MCF 10A (cell line): ENCODE results near the gene WASL. TPM values are rescaled to one million over a fixed set of nuclear protein-coding genes. Genes with fewer than 3 reads are reported as not detected.

Experiments
- BruUV-seq: library from RNA; stranded (reverse); fragments of 400-500 nt; replicated peaks from 2 replicates; lab custom pipeline; 2021; lab: Mats Ljungman, UMichigan
- CTCF ChIA-PET: fragments of 300-600 bp; sonication (Branson Sonifier 250); formaldehyde crosslinking; extraction: SDS; loops from one replicate; lab custom pipeline; 2021; ENCODE audit warnings: antibody characterized with exemption, inconsistent platforms; lab: Yijun Ruan, JAX
- POLR2A ChIA-PET: fragments of 300-600, 350-650 bp; sonication (Branson Sonifier 250); formaldehyde crosslinking; extraction: SDS; loops from one replicate; lab custom pipeline; 2020; ENCODE audit warnings: antibody characterized with exemption, inconsistent platforms; lab: Yijun Ruan, JAX
- DNase-seq: peaks from one replicate; pipeline ENCODE4 v3.0.0-alpha.2; 2018; ENCODE audit not compliant: unreplicated experiment
- H3K27ac Mint-ChIP-seq: one replicate; pipeline ENCODE4 v1.8.0; 2022; ENCODE audit warnings: mild to moderate bottlenecking, low read depth, mixed read lengths; ENCODE audit not compliant: unreplicated experiment
- H3K27me3 Mint-ChIP-seq: one replicate; pipeline ENCODE4 v1.8.0; 2022; ENCODE audit warnings: mixed read lengths; ENCODE audit not compliant: insufficient read depth, unreplicated experiment
- H3K36me3 Mint-ChIP-seq: one replicate; pipeline ENCODE4 v1.8.0; 2022; ENCODE audit warnings: mild to moderate bottlenecking, moderate library complexity, mixed read lengths; ENCODE audit not compliant: insufficient read depth, unreplicated experiment
- H3K4me1 Mint-ChIP-seq: one replicate; pipeline ENCODE4 v1.8.0; 2022; ENCODE audit warnings: mixed read lengths; ENCODE audit not compliant: insufficient read depth, unreplicated experiment
- H3K4me3 Mint-ChIP-seq: one replicate; pipeline ENCODE4 v1.8.0; 2022; ENCODE audit warnings: mild to moderate bottlenecking, moderate library complexity, mixed read lengths; ENCODE audit not compliant: unreplicated experiment
- H3K9me3 Mint-ChIP-seq: one replicate; pipeline ENCODE4 v1.8.0; 2022; ENCODE audit warnings: mixed read lengths; ENCODE audit not compliant: unreplicated experiment
- intact Hi-C: fragments of 100-400 bp; cut with micrococcal nuclease; formaldehyde crosslinking; loops from 2 replicates; pipeline ENCODE4 v1.14.1; 2022
- total RNA-seq: library from RNA; stranded (reverse); gene quantifications from 2 replicates; pipeline ENCODE4 v1.2.3, GENCODE V29; 2022
- TF ChIP-seq, protein P1 (sequence below): fragments of 200-600 bp; IDR thresholded peaks from one replicate; pipeline ENCODE4 v1.8.0; 2022; ENCODE audit warnings: antibody characterized with exemption, mild to moderate bottlenecking; ENCODE audit not compliant: unreplicated experiment

Gene WASL
- total RNA-seq, 1 experiment from 2014 or later: 34.7 TPM

DNA sequence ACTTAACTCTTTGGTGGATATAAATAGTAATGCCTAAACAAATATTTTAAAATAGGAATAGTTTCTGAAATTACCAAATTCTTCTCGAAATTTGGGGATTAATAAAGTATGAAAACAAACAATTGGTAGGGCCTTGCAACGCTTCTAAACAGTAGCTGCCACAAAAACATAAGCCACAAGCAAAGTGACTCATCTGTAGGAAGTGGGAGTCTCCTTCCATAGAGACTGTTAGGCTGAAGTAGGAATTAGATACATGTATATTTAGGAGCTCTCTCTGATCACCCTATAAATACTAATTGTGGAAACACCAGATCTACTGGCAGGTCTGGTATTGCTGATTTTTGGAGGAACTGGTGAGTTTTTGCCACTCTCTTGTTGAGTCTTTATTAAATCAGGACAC lies 98.8 kb downstream of the WASL start:
- DNase-seq: peak; percentile 47
- no peaks in the 10 kb centered on the region for H3K4me1 Mint-ChIP-seq
- no peak overlapping the region for H3K4me3 Mint-ChIP-seq
- intact Hi-C loops: no loop called here
- TF ChIP-seq, protein P1, sequence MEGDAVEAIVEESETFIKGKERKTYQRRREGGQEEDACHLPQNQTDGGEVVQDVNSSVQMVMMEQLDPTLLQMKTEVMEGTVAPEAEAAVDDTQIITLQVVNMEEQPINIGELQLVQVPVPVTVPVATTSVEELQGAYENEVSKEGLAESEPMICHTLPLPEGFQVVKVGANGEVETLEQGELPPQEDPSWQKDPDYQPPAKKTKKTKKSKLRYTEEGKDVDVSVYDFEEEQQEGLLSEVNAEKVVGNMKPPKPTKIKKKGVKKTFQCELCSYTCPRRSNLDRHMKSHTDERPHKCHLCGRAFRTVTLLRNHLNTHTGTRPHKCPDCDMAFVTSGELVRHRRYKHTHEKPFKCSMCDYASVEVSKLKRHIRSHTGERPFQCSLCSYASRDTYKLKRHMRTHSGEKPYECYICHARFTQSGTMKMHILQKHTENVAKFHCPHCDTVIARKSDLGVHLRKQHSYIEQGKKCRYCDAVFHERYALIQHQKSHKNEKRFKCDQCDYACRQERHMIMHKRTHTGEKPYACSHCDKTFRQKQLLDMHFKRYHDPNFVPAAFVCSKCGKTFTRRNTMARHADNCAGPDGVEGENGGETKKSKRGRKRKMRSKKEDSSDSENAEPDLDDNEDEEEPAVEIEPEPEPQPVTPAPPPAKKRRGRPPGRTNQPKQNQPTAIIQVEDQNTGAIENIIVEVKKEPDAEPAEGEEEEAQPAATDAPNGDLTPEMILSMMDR: no peak
- H3K27ac Mint-ChIP-seq: no peak overlapping the region
- H3K36me3 Mint-ChIP-seq: no peaks in the 10 kb centered on the region
- H3K9me3 Mint-ChIP-seq: no peaks in the 10 kb centered on the region
- no peaks in the 10 kb centered on the region for H3K27me3 Mint-ChIP-seq
- no TSS peak for BruUV-seq
- ChIA-PET CTCF (interaction anchor here (0.6 to 1.1 kb wide), 3 partner anchors 19 to 69 kb away, joined by 3 to 6 read pairs (median 5); no protein-coding TSS in a partner anchor), POLR2A (interaction anchor here (0.6 to 2.2 kb wide), 2 partner anchors 9 to 24 kb away, joined by 3 to 8 read pairs; no protein-coding TSS in a partner anchor)

DNA sequence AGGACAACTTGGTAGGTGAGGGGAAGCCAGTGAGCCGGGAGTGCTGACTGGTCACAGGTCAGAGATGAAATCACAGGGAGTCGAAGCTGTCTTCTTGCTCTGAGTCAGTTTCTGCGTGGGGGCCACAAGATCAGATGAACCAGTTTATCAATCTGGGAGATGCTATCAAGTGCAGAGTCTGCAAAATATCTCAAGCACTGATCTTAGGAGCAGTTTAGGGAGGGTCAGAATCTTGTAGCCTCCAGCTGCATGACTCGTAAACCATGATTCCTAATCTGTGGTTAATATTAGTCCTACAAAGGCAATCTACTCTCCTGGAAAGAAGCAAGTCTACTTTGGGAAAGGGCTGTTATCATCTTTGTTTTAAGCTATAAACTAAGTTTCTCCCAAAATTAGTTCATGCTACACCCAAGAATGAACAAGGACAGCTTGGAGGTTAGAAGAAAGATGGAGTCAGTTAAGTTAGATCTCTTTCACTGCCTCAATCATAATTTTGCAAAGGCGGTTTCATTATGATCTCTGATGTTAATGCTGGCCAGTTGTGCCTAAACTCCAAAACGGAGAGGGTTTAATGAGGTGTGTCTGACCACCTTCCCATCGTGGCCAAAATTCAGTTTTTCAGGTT lies 101.6 kb downstream of the WASL start:
- no peak for DNase-seq
- CTCF ChIA-PET: interaction anchor here (0.6 to 1.2 kb wide), 3 partner anchors 11 to 153 kb away, joined by 3 read pairs; no protein-coding TSS in a partner anchor
- no peaks in the 10 kb centered on the region for H3K9me3 Mint-ChIP-seq
- TF ChIP-seq, protein P1: no peak
- H3K4me1 Mint-ChIP-seq: peaks cover 17% of the 10 kb centered on the region
- no peak overlapping the region for H3K4me3 Mint-ChIP-seq
- H3K27me3 Mint-ChIP-seq: no peaks in the 10 kb centered on the region
- no TSS peak for BruUV-seq
- H3K36me3 Mint-ChIP-seq: no peaks in the 10 kb centered on the region
- H3K27ac Mint-ChIP-seq: no peak overlapping the region
- intact Hi-C loops: no loop called here
- POLR2A ChIA-PET: interaction anchor here (1.0 to 1.5 kb wide), 3 partner anchors 25 to 102 kb away, joined by 3 to 4 read pairs (median 4); partner anchors contain the start of gene WASL

DNA sequence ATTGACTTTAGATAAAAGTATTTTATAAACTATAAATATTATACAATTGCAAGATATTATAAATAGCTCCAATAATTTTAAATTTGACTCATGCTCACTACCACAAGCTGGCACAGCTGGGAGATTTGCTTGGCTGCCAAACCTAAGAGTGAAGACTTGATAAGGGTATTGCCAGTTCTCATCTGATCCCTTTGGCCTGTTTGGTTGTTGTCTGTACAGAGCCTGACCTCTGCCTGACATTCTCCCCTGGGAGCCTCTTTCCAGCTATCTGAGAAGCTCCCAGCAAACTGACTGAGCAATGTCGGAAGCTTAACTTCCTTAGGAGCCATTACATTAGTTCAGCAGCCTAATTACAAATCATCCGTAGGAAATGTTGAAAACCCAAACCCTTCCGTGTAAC lies 103.3 kb downstream of the WASL start:
- POLR2A ChIA-PET: interaction anchor here (1.0 to 2.0 kb wide), 6 partner anchors 21 to 152 kb away, joined by 3 to 11 read pairs (median 4); no protein-coding TSS in a partner anchor
- CTCF ChIA-PET: interaction anchor here (0.9 to 2.2 kb wide), 4 partner anchors 9 to 54 kb away, joined by 3 to 7 read pairs (median 4); partner anchors contain the start of gene LMOD2
- H3K4me1 Mint-ChIP-seq: peaks cover 17% of the 10 kb centered on the region
- H3K4me3 Mint-ChIP-seq: no peak overlapping the region
- TF ChIP-seq, protein P1: no peak
- no TSS peak for BruUV-seq
- intact Hi-C loops: no loop called here
- H3K36me3 Mint-ChIP-seq: no peaks in the 10 kb centered on the region
- H3K27ac Mint-ChIP-seq: no peak overlapping the region
- no peaks in the 10 kb centered on the region for H3K9me3 Mint-ChIP-seq
- no peaks in the 10 kb centered on the region for H3K27me3 Mint-ChIP-seq
- no peak for DNase-seq
